Activated naive CD8-positive, alpha-beta T cell treated with anti-CD3 and anti-CD28 coated beads, Interleukin-2, amount 10 ng/mL, durations not matched to agents 7 days and 5 days (primary cell): Measurements from ENCODE around the gene CPXM2. TPM values are rescaled to one million over a fixed set of nuclear protein-coding genes. Genes with fewer than 3 reads are reported as not detected.

Experiments
- ATAC-seq: fragments of 150-1000 bp; cut with Tn5 transposase; one replicate; pipeline ENCODE4 v1.10.0; 2021; ENCODE audit warnings: low read depth, moderate library complexity
- POLR2A ChIA-PET: fragments of 350-600 bp; sonication (Branson Sonifier 250); formaldehyde crosslinking; loops from one replicate; lab custom pipeline; 2021; ENCODE audit warnings: antibody characterized with exemption; lab: Charles Lee
- DNase-seq: peaks from one replicate; pipeline ENCODE4 v3.0.0; 2021
- H3K27ac Mint-ChIP-seq: one replicate; pipeline ENCODE4 v1.8.0; 2022; ENCODE audit warnings: mild to moderate bottlenecking, mixed read lengths
- H3K27me3 Mint-ChIP-seq: one replicate; pipeline ENCODE4 v1.8.0; 2022; ENCODE audit warnings: mild to moderate bottlenecking, moderate library complexity, mixed read lengths
- H3K36me3 Mint-ChIP-seq: one replicate; pipeline ENCODE4 v1.8.0; 2021; ENCODE audit warnings: mild to moderate bottlenecking, mixed read lengths
- H3K4me1 Mint-ChIP-seq: one replicate; pipeline ENCODE4 v1.8.0; 2021; ENCODE audit warnings: mixed read lengths
- H3K4me3 Mint-ChIP-seq: one replicate; pipeline ENCODE4 v1.8.0; 2022; ENCODE audit warnings: mild to moderate bottlenecking, moderate library complexity, mixed read lengths
- H3K9me3 Mint-ChIP-seq: one replicate; pipeline ENCODE4 v1.8.0; 2021; ENCODE audit warnings: mixed read lengths
- total RNA-seq, 2 experiments: library from RNA; stranded (reverse); gene quantifications; one replicate each; pipeline ENCODE4 v1.2.3, GENCODE V29; 2021

CPXM2 gene
- total RNA-seq, 2 experiments from 2014 or later, result not detected

GRCh38 chr10:123858907-123859652, 32.5 kb downstream of the CPXM2 start:
- DNase-seq (no peak), ATAC-seq (no peak)
- Mint-ChIP-seq H3K36me3 (no peaks in the 10 kb centered on the region), H3K4me3 (no peak overlapping the region), H3K9me3 (no peaks in the 10 kb centered on the region), H3K27ac (no peak overlapping the region), H3K4me1 (no peaks in the 10 kb centered on the region), H3K27me3 (peaks cover 3% of the 10 kb centered on the region)
- POLR2A ChIA-PET, result no interaction called here

- POLR2A ChIA-PET, result no interaction called here
- no peak overlapping the region for H3K4me3 Mint-ChIP-seq
- no peaks in the 10 kb centered on the region for H3K36me3 Mint-ChIP-seq
- H3K27ac Mint-ChIP-seq, result no peak overlapping the region
- H3K27me3 Mint-ChIP-seq, result peaks cover 3% of the 10 kb centered on the region
- no peak for ATAC-seq
- no peaks in the 10 kb centered on the region for H3K4me1 Mint-ChIP-seq
- H3K9me3 Mint-ChIP-seq, result no peaks in the 10 kb centered on the region
- no peak for DNase-seq
Observed at GRCh38 chr10:123858077-123858681, 33.4 kb downstream of the CPXM2 start.

- Mint-ChIP-seq H3K4me1 (no peaks in the 10 kb centered on the region), H3K27me3 (peaks cover 3% of the 10 kb centered on the region), H3K27ac (no peak overlapping the region), H3K4me3 (no peak overlapping the region), H3K9me3 (no peaks in the 10 kb centered on the region), H3K36me3 (no peaks in the 10 kb centered on the region)
- DNase-seq, result no peak
- POLR2A ChIA-PET, result no interaction called here
- no peak for ATAC-seq
Observed at GRCh38 chr10:123857616-123858015, 34.0 kb downstream of the CPXM2 start.

GRCh38 chr10:123855008-123855684, 36.5 kb downstream of the CPXM2 start:
- Mint-ChIP-seq H3K27me3 (no peaks in the 10 kb centered on the region), H3K36me3 (no peaks in the 10 kb centered on the region), H3K4me1 (no peaks in the 10 kb centered on the region), H3K4me3 (no peak overlapping the region), H3K27ac (no peak overlapping the region), H3K9me3 (no peaks in the 10 kb centered on the region)
- DNase-seq (no peak), ATAC-seq (no peak)
- POLR2A ChIA-PET, result no interaction called here

GRCh38 chr10:123854498-123854897, 37.1 kb downstream of the CPXM2 start:
- Mint-ChIP-seq H3K36me3 (no peaks in the 10 kb centered on the region), H3K27ac (no peak overlapping the region), H3K4me3 (no peak overlapping the region), H3K27me3 (no peaks in the 10 kb centered on the region), H3K4me1 (no peaks in the 10 kb centered on the region), H3K9me3 (no peaks in the 10 kb centered on the region)
- POLR2A ChIA-PET, result no interaction called here
- DNase-seq (no peak), ATAC-seq (no peak)

- no peak for DNase-seq
- Mint-ChIP-seq H3K27ac (no peak overlapping the region), H3K4me1 (peaks cover under 1% of the 10 kb centered on the region), H3K36me3 (no peaks in the 10 kb centered on the region), H3K4me3 (no peak overlapping the region), H3K27me3 (no peaks in the 10 kb centered on the region), H3K9me3 (no peaks in the 10 kb centered on the region)
- no peak for ATAC-seq
- POLR2A ChIA-PET, result no interaction called here
Observed at GRCh38 chr10:123854003-123854402, 37.6 kb downstream of the CPXM2 start.

- DNase-seq (no peak), ATAC-seq (no peak)
- Mint-ChIP-seq H3K27me3 (no peaks in the 10 kb centered on the region), H3K27ac (no peak overlapping the region), H3K4me1 (peaks cover 1% of the 10 kb centered on the region), H3K9me3 (no peaks in the 10 kb centered on the region), H3K36me3 (no peaks in the 10 kb centered on the region), H3K4me3 (no peak overlapping the region)
- POLR2A ChIA-PET, result no interaction called here
Observed at GRCh38 chr10:123852411-123852951, 39.1 kb downstream of the CPXM2 start.

GRCh38 chr10:123848564-123849457, 42.8 kb downstream of the CPXM2 start:
- ATAC-seq (no peak), DNase-seq (no peak)
- H3K4me1 Mint-ChIP-seq, result peaks cover 1% of the 10 kb centered on the region
- H3K4me3 Mint-ChIP-seq, result no peak overlapping the region
- H3K27me3 Mint-ChIP-seq, result peaks cover 2% of the 10 kb centered on the region
- H3K36me3 Mint-ChIP-seq, result no peaks in the 10 kb centered on the region
- H3K27ac Mint-ChIP-seq, result no peak overlapping the region
- POLR2A ChIA-PET, result no interaction called here
- peaks cover 2% of the 10 kb centered on the region for H3K9me3 Mint-ChIP-seq

GRCh38 chr10:123847686-123848432, 43.7 kb downstream of the CPXM2 start:
- Mint-ChIP-seq H3K36me3 (no peaks in the 10 kb centered on the region), H3K27me3 (peaks cover 2% of the 10 kb centered on the region), H3K4me1 (peaks cover 1% of the 10 kb centered on the region), H3K4me3 (no peak overlapping the region), H3K27ac (no peak overlapping the region), H3K9me3 (peaks cover 2% of the 10 kb centered on the region)
- no peak for DNase-seq
- no peak for ATAC-seq
- POLR2A ChIA-PET, result no interaction called here

GRCh38 chr10:123843835-123844234, 47.8 kb downstream of the CPXM2 start:
- H3K27me3 Mint-ChIP-seq, result peaks cover 7% of the 10 kb centered on the region
- no peak for DNase-seq
- no peak for ATAC-seq
- no peaks in the 10 kb centered on the region for H3K36me3 Mint-ChIP-seq
- no peak overlapping the region for H3K4me3 Mint-ChIP-seq
- peaks cover 2% of the 10 kb centered on the region for H3K9me3 Mint-ChIP-seq
- POLR2A ChIA-PET, result no interaction called here
- H3K27ac Mint-ChIP-seq, result no peak overlapping the region
- no peaks in the 10 kb centered on the region for H3K4me1 Mint-ChIP-seq

GRCh38 chr10:123842692-123843385, 48.8 kb downstream of the CPXM2 start:
- ATAC-seq (no peak), DNase-seq (no peak)
- no peaks in the 10 kb centered on the region for H3K36me3 Mint-ChIP-seq
- POLR2A ChIA-PET, result no interaction called here
- peaks cover 2% of the 10 kb centered on the region for H3K9me3 Mint-ChIP-seq
- H3K4me3 Mint-ChIP-seq, result no peak overlapping the region
- H3K27me3 Mint-ChIP-seq, result peaks cover 7% of the 10 kb centered on the region
- H3K4me1 Mint-ChIP-seq, result no peaks in the 10 kb centered on the region
- H3K27ac Mint-ChIP-seq, result no peak overlapping the region

GRCh38 chr10:123841560-123841959, 50.0 kb downstream of the CPXM2 start:
- H3K27ac Mint-ChIP-seq, result no peak overlapping the region
- POLR2A ChIA-PET, result no interaction called here
- no peaks in the 10 kb centered on the region for H3K36me3 Mint-ChIP-seq
- no peak for ATAC-seq
- no peak overlapping the region for H3K4me3 Mint-ChIP-seq
- no peaks in the 10 kb centered on the region for H3K4me1 Mint-ChIP-seq
- H3K9me3 Mint-ChIP-seq, result peaks cover 2% of the 10 kb centered on the region
- peaks cover 7% of the 10 kb centered on the region for H3K27me3 Mint-ChIP-seq
- DNase-seq, result no peak
